Kidney (tissue), 14 donors: Measurements from ENCODE around the gene RFC3. TPM values are rescaled to one million over a fixed set of nuclear protein-coding genes. Genes with fewer than 3 reads are reported as not detected.
"Not testable (repeated sequence)": the region's sequence is repeated elsewhere in the genome, so short reads cannot be mapped to it uniquely, and the experiment has no call there.

Source experiments
- DNase-seq, 5 donors: peaks; one replicate each; pipeline ENCODE4 v3.0.0-alpha.2; 2013 to 2020
- FAIRE-seq: peaks from 2 replicates; lab custom pipeline; 2012; peaks lifted over from hg19 to GRCh38; lab: Jason Lieb, UNC
- H3K27ac ChIP-seq, 2 donors: one replicate each; pipeline ENCODE4 v1.7.0; 2013; ENCODE audit warnings: low read depth in 2 of 2, low read length in 2 of 2, inconsistent platforms in 1 of 2
- H3K27me3 ChIP-seq: one replicate; pipeline ENCODE4 v1.7.1; 2013; ENCODE audit warnings: low read length, inconsistent platforms; ENCODE audit not compliant: control insufficient read depth, insufficient read depth
- H3K36me3 ChIP-seq, 3 donors: one replicate each; pipeline versions ENCODE4 v1.7.0 to v1.7.1; 2013; ENCODE audit warnings: low read length in 3 of 3, control low read depth in 1 of 3, inconsistent platforms in 1 of 3; ENCODE audit not compliant: insufficient read depth in 3 of 3, control insufficient read depth in 2 of 3
- H3K4me1 ChIP-seq, 3 donors: one replicate each; pipeline versions ENCODE4 v1.7.0 to v1.7.1; 2013; ENCODE audit warnings: low read length in 3 of 3, inconsistent platforms in 1 of 3, low read depth in 1 of 3; ENCODE audit not compliant: control insufficient read depth in 2 of 3, insufficient read depth in 2 of 3
- H3K4me3 ChIP-seq, 3 donors: one replicate each; pipeline versions ENCODE4 v1.7.0 to v1.8.1; 2013; ENCODE audit warnings: low read length in 3 of 3, control low read depth in 1 of 3, inconsistent platforms in 1 of 3
- H3K9ac ChIP-seq, 3 donors: one replicate each; pipeline versions ENCODE4 v1.7.0 to v1.7.1; 2013; ENCODE audit warnings: low read length in 3 of 3, control low read depth in 1 of 3, inconsistent platforms in 1 of 3
- H3K9me3 ChIP-seq, 3 donors: one replicate each; pipeline versions ENCODE4 v1.7.0 to v1.7.1; 2013; ENCODE audit warnings: low read length in 3 of 3, control low read depth in 1 of 3, inconsistent platforms in 1 of 3; ENCODE audit not compliant: control insufficient read depth in 2 of 3, insufficient read depth in 1 of 3
- intact Hi-C: fragments of 100-400 bp; cut with DNase I; formaldehyde crosslinking; loops from one replicate; pipeline ENCODE4 v1.11.1; 2022
- polyA plus RNA-seq: library from polyadenylated mRNA; stranded (reverse); fragments of 350-450 nt; fragmentation: Illumina TruSeq; extraction: RNeasy Lipid Tissue Mini Kit (QIAGEN cat#74804); gene quantifications from one replicate; pipeline ENCODE4 v1.2.3, GENCODE V29; 2014; ENCODE audit warnings: low read depth, low replicate concordance; ENCODE audit not compliant: insufficient read depth
- total RNA-seq: library from RNA; stranded (reverse); fragmentation: NEBNext Ultra II Directional; extraction: Animal tissue kit (Norgen Biotek cat#: 25700); gene quantifications from one replicate; pipeline ENCODE4 v1.2.1, GENCODE V29; 2021
- TF ChIP-seq, protein P1 (sequence below): IDR thresholded peaks from 3 replicates; pipeline ENCODE4 v1.5.1; 2012; ENCODE audit warnings: mild to moderate bottlenecking, moderate library complexity, borderline replicate concordance; ENCODE audit not compliant: insufficient read depth; ENCODE audit errors: extremely low read depth
- donor health status: control.
- donor health status: control.
- donor health status: control.
- donor health status: control.
- donor health status: control.
- donor health status: DM: yes; HTN: yes; CAD: no.
- donor health status: Normal renal cell carcinoma (clear cell type).

The RFC3 gene
- total and polyA plus RNA-seq, 2 donors from 2014 or later = 2.7 to 8.2 TPM

DNA sequence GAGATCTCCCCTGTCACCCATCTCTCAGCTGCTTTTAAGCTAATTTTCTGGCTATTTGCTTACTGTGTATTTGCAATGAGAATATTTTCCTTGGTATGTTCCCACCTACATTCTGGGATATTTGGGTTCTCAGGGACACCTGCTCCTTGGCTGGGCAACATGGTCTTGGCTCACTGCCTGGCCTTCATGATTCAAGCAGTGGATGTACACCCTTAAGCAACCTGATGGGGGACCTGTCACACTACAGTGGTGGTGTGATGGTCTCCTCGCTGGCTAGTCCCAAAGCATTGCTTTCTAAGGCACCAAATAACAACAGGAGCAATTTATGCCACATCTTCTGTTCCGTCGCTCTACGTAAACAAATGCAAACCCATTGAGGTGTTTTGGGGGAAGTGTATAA lies 35.3 kb upstream of the RFC3 start:
- no peaks in the 10 kb centered on the region for H3K4me1 ChIP-seq
- DNase-seq = no peak
- TF ChIP-seq, protein P1, sequence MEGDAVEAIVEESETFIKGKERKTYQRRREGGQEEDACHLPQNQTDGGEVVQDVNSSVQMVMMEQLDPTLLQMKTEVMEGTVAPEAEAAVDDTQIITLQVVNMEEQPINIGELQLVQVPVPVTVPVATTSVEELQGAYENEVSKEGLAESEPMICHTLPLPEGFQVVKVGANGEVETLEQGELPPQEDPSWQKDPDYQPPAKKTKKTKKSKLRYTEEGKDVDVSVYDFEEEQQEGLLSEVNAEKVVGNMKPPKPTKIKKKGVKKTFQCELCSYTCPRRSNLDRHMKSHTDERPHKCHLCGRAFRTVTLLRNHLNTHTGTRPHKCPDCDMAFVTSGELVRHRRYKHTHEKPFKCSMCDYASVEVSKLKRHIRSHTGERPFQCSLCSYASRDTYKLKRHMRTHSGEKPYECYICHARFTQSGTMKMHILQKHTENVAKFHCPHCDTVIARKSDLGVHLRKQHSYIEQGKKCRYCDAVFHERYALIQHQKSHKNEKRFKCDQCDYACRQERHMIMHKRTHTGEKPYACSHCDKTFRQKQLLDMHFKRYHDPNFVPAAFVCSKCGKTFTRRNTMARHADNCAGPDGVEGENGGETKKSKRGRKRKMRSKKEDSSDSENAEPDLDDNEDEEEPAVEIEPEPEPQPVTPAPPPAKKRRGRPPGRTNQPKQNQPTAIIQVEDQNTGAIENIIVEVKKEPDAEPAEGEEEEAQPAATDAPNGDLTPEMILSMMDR = no peak
- no peaks in the 10 kb centered on the region for H3K27me3 ChIP-seq
- H3K36me3 ChIP-seq = no peaks in the 10 kb centered on the region
- no peak for FAIRE-seq
- no peak overlapping the region for H3K27ac ChIP-seq
- intact Hi-C loops = no loop called here
- H3K9me3 ChIP-seq = no peaks in the 10 kb centered on the region
- H3K4me3 ChIP-seq = no peak overlapping the region
- no peak overlapping the region for H3K9ac ChIP-seq

DNA sequence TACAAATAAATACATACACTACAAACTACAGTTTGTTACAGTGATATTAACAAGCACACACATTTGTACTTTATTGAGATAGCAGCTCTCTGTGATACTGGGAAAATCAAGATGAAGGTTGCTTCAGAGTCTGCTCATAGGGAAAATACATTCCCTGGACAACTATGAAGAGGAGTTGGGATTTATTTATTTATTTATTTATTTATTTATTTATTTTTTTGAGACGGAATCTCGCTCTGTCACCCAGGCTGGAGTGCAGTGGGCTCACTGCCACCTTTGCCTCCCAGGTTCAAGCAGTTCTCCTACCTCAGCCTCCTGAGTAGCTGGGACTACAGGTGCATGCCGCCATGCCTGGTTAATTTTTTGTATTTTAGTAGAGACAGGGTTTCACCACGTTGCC lies 34.7 kb upstream of the RFC3 start:
- H3K27me3 ChIP-seq, H3K9ac ChIP-seq, H3K27ac ChIP-seq, H3K36me3 ChIP-seq, intact Hi-C loops, DNase-seq, H3K4me3 ChIP-seq, FAIRE-seq, H3K9me3 ChIP-seq, H3K4me1 ChIP-seq: not testable (repeated sequence)

DNA sequence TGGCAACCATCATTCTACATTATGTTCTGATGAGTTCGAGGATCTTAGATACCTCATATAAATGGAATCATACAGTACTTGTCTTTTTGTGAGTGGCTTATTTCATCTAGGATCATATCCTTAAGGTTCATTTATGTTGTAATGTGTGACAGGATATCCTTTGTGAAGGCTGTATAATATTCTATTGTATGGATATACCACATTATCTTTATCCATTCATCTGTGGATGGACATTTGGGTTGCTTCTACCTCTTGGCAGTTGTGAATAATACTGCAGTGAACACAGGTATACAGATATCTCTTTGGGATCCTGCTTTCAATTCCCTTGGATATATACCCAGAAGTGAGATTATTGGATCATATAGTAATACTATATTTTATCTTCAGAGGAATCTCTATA lies 33.2 kb upstream of the RFC3 start:
- FAIRE-seq (no peak), DNase-seq (no peak)
- no peaks in the 10 kb centered on the region for H3K9me3 ChIP-seq

DNA sequence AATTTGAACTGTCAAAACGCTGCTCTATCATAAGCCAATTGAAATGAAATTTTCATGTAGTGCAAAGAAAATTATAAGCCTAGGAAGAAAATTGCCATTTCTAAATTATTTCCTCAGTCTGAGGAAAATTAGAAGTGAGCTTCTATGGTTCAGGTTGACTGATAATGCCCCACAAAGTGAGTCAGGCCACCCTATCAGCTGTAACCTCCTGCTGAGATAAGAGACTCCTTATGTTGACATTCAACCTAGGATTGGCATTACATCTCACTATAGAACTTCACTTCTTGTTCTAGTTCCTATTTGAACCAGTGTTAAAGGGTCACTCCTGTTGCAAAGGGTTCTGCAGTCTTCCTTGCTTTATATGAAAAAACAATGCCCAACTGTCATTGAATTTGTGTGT lies 32.6 kb upstream of the RFC3 start:
- no peaks in the 10 kb centered on the region for H3K9me3 ChIP-seq
- H3K4me3 ChIP-seq = no peak overlapping the region
- H3K36me3 ChIP-seq = no peaks in the 10 kb centered on the region
- H3K9ac ChIP-seq = no peak overlapping the region
- H3K4me1 ChIP-seq = no peaks in the 10 kb centered on the region
- H3K27ac ChIP-seq = no peak overlapping the region
- TF ChIP-seq, protein P1 = no peak
- DNase-seq = no peak
- intact Hi-C loops = no loop called here
- no peaks in the 10 kb centered on the region for H3K27me3 ChIP-seq
- no peak for FAIRE-seq

More for the DNA sequence above, 33.2 kb upstream of the RFC3 start:
- no peaks in the 10 kb centered on the region for H3K4me1 ChIP-seq
- no peak overlapping the region for H3K9ac ChIP-seq
- intact Hi-C loops = no loop called here
- H3K27me3 ChIP-seq = no peaks in the 10 kb centered on the region
- H3K4me3 ChIP-seq = no peak overlapping the region
- no peak overlapping the region for H3K27ac ChIP-seq
- TF ChIP-seq, protein P1 = no peak
- no peaks in the 10 kb centered on the region for H3K36me3 ChIP-seq
